Measurements from ENCODE around the gene BLOC1S1. TPM values are rescaled to one million over a fixed set of nuclear protein-coding genes. Genes with fewer than 3 reads are reported as not detected.

BLOC1S1 gene
- total RNA-seq, 1 donor from 2014 or later, result 134 TPM

DNA sequence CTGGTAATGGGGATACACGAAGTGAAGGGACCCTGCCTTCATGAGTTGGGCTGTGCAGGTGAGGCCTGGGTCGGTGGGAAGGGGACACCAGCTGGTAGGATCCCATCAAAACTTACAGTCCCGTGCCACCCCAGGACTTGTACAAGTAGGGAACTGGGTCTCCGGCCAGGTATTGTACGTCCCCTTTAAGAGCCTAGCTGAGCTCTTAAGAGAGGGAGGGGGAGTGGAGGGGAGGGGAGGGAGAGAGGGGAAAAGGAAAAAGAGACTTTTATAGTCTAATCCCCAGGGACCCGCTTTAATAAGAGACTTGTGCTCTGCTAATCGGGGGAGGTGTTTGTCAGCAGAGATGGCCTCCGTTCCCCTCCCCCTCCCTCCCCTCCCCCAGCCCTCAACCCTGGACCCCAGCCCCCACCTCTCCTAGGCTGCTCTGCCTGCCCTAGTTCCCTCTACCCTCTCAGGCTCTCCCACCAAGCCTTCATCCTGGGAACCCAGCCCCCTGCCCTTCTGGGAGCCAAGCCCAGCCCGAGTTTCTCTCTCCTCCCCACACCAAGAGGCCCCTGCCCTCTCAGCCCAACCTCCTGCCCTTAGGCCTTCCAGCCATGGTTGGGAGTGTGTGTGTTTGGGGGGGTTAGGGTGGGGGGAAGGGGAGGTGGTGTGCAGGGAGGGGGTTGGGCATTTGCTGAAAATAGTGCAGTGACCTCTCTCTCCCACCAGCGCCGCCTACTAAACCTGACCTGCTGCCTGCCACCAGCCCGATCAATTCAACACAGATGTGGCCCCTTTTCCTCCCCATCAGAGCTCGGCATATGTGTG lies 29.7 kb downstream of the BLOC1S1 start:
- H3K36me3 ChIP-seq, result no peaks in the 10 kb centered on the region
- intact Hi-C loops (cut with DNase I), result loop anchor here (10.0 kb wide), 1 partner anchor 189 kb away; the partner anchor contains the start of gene DGKA
- ATAC-seq (peak in 1 of 2 donors; percentile 7), DNase-seq (no peak)
- H3K9me3 ChIP-seq, result no peaks in the 10 kb centered on the region
- no peaks in the 10 kb centered on the region for H3K27me3 ChIP-seq (ENCODE audit: low read depth)
- no peak overlapping the region for H3K27ac ChIP-seq
- peaks cover 14% of the 10 kb centered on the region for H3K4me1 ChIP-seq
- TF ChIP-seq, protein P1, sequence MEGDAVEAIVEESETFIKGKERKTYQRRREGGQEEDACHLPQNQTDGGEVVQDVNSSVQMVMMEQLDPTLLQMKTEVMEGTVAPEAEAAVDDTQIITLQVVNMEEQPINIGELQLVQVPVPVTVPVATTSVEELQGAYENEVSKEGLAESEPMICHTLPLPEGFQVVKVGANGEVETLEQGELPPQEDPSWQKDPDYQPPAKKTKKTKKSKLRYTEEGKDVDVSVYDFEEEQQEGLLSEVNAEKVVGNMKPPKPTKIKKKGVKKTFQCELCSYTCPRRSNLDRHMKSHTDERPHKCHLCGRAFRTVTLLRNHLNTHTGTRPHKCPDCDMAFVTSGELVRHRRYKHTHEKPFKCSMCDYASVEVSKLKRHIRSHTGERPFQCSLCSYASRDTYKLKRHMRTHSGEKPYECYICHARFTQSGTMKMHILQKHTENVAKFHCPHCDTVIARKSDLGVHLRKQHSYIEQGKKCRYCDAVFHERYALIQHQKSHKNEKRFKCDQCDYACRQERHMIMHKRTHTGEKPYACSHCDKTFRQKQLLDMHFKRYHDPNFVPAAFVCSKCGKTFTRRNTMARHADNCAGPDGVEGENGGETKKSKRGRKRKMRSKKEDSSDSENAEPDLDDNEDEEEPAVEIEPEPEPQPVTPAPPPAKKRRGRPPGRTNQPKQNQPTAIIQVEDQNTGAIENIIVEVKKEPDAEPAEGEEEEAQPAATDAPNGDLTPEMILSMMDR (IDR thresholded peaks at IDR 0.05), result no peak
- peak overlapping the region; percentile 8 for H3K4me3 ChIP-seq

DNA sequence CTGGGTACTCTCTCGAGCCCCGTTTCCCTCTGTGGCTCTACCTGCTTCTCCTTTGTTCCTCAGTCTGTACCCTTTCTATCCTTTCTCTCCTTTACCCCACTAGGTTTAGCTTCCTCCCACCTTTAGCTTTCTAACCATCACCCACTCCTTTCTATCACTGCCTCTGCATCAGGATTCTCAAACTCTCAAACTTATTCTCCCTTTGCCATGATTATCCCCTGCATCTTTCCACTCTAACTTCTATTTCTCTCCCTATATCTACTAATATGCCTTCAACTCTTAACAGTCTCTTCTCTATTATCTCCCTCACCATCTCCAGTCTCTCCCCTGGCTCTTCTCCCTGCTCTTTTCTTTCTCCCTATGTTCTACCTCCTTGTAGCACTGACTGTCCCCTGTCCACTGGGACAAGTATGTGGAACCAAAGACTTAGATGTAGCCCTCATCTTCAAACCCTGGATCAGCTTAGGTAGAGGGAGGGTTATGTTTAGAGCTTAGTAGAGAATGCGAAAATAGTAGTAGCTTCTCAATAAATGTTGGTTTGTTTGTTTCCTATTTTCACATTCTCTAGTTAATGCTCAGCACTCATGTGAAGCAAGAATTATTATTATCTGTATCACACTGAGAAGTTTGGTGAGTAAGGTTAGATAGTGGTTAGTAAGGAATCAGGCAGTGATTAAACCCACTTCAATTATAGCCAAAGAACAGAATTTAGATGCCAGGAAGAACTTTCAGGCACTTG lies 30.5 kb downstream of the BLOC1S1 start:
- intact Hi-C loops (cut with DNase I), result loop anchor here (10.0 kb wide), 1 partner anchor 188 kb away; the partner anchor contains the start of gene DGKA
- Histone ChIP-seq H3K4me3 (no peak overlapping the region), H3K9me3 (no peaks in the 10 kb centered on the region), H3K4me1 (peaks cover 14% of the 10 kb centered on the region), H3K27me3 (ENCODE audit: low read depth) (no peaks in the 10 kb centered on the region), H3K27ac (no peak overlapping the region), H3K36me3 (peaks cover 7% of the 10 kb centered on the region)
- ATAC-seq (no peak), DNase-seq (no peak)
- TF ChIP-seq, protein P1 (IDR thresholded peaks at IDR 0.05), result no peak

DNA sequence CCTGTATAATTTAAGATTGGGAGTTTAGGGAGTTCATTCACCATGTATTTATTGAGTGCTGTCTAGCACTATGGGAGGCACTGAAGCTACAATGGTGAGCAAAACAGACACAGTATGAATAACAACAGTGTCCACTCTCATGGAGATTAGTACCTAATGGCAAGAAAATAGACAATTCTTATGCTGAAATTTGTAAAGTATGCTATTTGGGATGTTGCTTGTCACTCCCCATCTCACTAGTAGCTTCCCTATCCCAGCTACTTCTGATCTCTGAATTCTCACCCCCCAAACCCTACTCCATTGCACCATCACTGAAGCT lies 31.0 kb downstream of the BLOC1S1 start:
- H3K4me1 ChIP-seq, result peaks cover 14% of the 10 kb centered on the region
- peaks cover 12% of the 10 kb centered on the region for H3K36me3 ChIP-seq
- DNase-seq, result no peak
- intact Hi-C loops (cut with DNase I), result loop anchor here (10.0 kb wide), 1 partner anchor 188 kb away; the partner anchor contains the start of gene DGKA
- H3K9me3 ChIP-seq, result no peaks in the 10 kb centered on the region
- ATAC-seq, result no peak
- no peak overlapping the region for H3K4me3 ChIP-seq
- H3K27me3 ChIP-seq (ENCODE audit: low read depth), result no peaks in the 10 kb centered on the region
- no peak overlapping the region for H3K27ac ChIP-seq
- TF ChIP-seq, protein P1 (IDR thresholded peaks at IDR 0.05), result no peak

DNA sequence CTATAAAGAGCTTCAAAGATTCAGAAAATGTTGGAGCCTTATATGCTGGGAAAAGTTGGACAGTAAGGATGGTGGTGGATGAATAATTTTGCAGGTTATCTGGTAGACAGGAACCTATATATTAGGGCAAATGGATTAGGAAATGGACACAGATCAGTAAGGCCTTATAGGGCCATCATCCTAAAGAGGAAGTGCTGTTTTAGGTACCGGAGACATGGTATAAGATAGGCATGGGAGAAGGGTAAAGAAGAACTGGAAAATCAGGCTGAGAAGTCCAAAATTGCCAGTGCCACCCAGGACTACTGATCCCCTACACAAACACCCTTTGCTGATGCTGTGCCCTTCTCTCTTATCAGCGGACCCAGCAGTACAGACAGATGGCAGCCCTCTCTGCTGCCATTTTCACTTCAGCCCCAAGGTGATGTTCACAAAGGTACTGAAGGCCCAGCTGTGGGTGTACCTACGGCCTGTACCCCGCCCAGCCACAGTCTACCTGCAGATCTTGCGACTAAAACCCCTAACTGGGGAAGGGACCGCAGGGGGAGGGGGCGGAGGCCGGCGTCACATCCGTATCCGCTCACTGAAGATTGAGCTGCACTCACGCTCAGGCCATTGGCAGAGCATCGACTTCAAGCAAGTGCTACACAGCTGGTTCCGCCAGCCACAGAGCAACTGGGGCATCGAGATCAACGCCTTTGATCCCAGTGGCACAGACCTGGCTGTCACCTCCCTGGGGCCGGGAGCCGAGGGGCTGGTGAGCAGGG lies 32.6 kb downstream of the BLOC1S1 start:
- intact Hi-C loops (cut with DNase I), result loop anchor here (10.0 kb wide), 1 partner anchor 186 kb away; the partner anchor contains the start of gene DGKA
- TF ChIP-seq, protein P1 (IDR thresholded peaks at IDR 0.05), result no peak
- DNase-seq, result no peak
- Histone ChIP-seq H3K4me3 (no peak overlapping the region), H3K9me3 (no peaks in the 10 kb centered on the region), H3K27me3 (ENCODE audit: low read depth) (no peaks in the 10 kb centered on the region), H3K4me1 (peaks cover 10% of the 10 kb centered on the region), H3K36me3 (peaks cover 27% of the 10 kb centered on the region), H3K27ac (no peak overlapping the region)
- ATAC-seq, result no peak

DNA sequence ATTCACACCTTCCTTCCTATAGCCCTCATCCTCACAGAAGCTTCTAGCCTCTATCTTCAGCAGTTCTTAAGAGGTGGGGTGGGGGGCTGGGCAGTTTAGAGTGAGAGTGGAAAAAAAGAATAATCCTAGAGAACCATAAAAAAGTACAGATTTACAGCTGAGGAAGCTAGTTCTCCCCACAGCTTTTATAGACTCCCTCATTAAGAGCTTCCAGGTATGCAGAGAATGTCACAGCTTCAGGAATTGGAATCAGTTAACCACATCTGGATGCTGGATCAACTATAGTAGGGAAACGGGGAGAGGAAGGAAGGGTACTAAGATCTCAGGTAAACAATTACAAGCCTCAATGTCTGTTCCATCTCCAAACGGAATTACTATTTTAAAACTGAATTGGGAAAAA lies 39.4 kb downstream of the BLOC1S1 start:
- H3K9me3 ChIP-seq, result no peaks in the 10 kb centered on the region
- no peak overlapping the region for H3K4me3 ChIP-seq
- ATAC-seq, result no peak
- no peak overlapping the region for H3K27ac ChIP-seq
- no peaks in the 10 kb centered on the region for H3K27me3 ChIP-seq (ENCODE audit: low read depth)
- H3K4me1 ChIP-seq, result no peaks in the 10 kb centered on the region
- no peak for DNase-seq
- intact Hi-C loops (cut with DNase I), result no loop called here
- TF ChIP-seq, protein P1 (IDR thresholded peaks at IDR 0.05), result no peak
- peaks cover 94% of the 10 kb centered on the region for H3K36me3 ChIP-seq

All from lower lobe of right lung (tissue), 2 donors.